Stimulated activated CD8-positive, alpha-beta memory T cell treated with anti-CD3 and anti-CD28 coated beads, Interleukin-15, amount 100 ng/mL, for 4 hours (primary cell): ENCODE results near the gene CDKN2AIP.

Experiments used
- DNase-seq, 2 donors: peaks; one replicate each; pipeline ENCODE4 v3.0.0-alpha.2; 2020; ENCODE audit warnings: low read depth in 2 of 2

CDKN2AIP gene

DNA sequence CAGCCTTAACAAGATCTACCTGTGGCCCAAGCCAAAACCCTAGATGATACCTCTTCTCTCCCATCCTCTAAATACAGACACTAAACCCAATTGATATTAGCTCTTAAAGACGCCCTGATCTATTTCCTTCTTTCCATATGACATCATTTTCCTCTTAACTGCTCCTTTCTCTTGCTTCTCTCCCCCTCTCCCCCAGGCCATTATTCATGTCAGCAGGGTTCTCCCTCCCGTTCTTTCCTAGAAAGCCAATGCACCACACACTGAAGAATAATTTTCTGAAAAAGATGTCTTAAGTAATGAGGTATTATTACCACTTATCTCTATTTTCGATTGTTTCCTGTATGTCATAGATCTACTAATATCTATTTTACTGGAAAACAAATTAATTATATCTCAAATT is 50.7 kb downstream of the CDKN2AIP start:
- DNase-seq = no peak
